ENCODE data around the gene SMIM24. TPM values are rescaled to one million over a fixed set of nuclear protein-coding genes. Genes with fewer than 3 reads are reported as not detected.
A peak's percentile ranks its signal among the peaks of the same experiment; 100 is the strongest.

The SMIM24 gene
- total and polyA plus RNA-seq, 9 of the 15 experiments (the other 6 are each of a cell fraction or from before 2014, with no cell fraction given), result 0.45 to 12.3 (median 1.4) TPM; not detected in 1

GRCh38 chr19:3434630-3435553, 45.4 kb downstream of the SMIM24 start (continued):
- TF ChIP-seq ZNF655 (CRISPR knock-in tag; IDR thresholded peaks at IDR 0.05) (no peak), EWSR1 (IDR thresholded peaks at IDR 0.05; ENCODE audit: borderline replicate concordance, low read depth, partially characterized antibody) (no peak), MTA1 (IDR thresholded peaks at IDR 0.05; ENCODE audit: borderline replicate concordance) (no peak), HNRNPH1 (optimal IDR thresholded peaks at IDR 0.05; ENCODE audit: low read depth, low read length) (no peak), ZNF407 (IDR thresholded peaks at IDR 0.05; ENCODE audit: low read depth) (no peak), YY1 (IDR thresholded peaks at IDR 0.05; ENCODE audit: borderline replicate concordance in 1 of 3, control insufficient read depth in 1 of 3, extremely low read depth in 1 of 3, insufficient read depth in 3 of 3, insufficient read length in 1 of 3, insufficient replicate concordance in 2 of 3, low read depth in 1 of 3, low read length in 2 of 3) (peak in 2 of 3 experiments; percentile 41 to 72), TAF1 (IDR thresholded peaks at IDR 0.05; ENCODE audit: control insufficient read depth, extremely low read depth, insufficient read depth, low read length, severe bottlenecking) (peak; percentile 78), ATF1 (CRISPR knock-in tag; IDR thresholded peaks at IDR 0.05) (no peak), ATF1 (tag; IDR thresholded peaks at IDR 0.05) (peak; percentile 84), SNAPC5 (CRISPR knock-in tag; IDR thresholded peaks at IDR 0.05) (no peak), PHB (CRISPR knock-in tag; IDR thresholded peaks at IDR 0.05) (0 out of 2 replicates have a peak, but pooled peaks have one; percentile 63), LEF1 (IDR thresholded peaks at IDR 0.05) (no peak), RBM15 (IDR thresholded peaks at IDR 0.05; ENCODE audit: insufficient read depth, low read length) (no peak), FOXO4 (CRISPR knock-in tag; IDR thresholded peaks at IDR 0.05) (no peak)
